K562 (cell line): Measurements from ENCODE around the gene LRRTM3. TPM values are rescaled to one million over a fixed set of nuclear protein-coding genes. Genes with fewer than 3 reads are reported as not detected.

Experiments
- ATAC-seq: fragments of 200-7000 bp; cut with Tn5 transposase; 3 replicates; pipeline ENCODE4 v1.9.1; 2020; ENCODE audit warnings: moderate library complexity
- BruUV-seq: library from RNA; stranded (reverse); fragments of 400-500 nt; replicated peaks from 2 replicates; lab custom pipeline; 2021; lab: Mats Ljungman, UMichigan
- CTCF ChIA-PET: fragments of 300-600 bp; formaldehyde crosslinking; extraction: SDS; loops from one replicate; lab custom pipeline; 2021; ENCODE audit warnings: low intra/inter-chr PET ratio; lab: Yijun Ruan, JAX
- POLR2A ChIA-PET: fragments of 300-600, 350-650 bp; sonication (Branson Sonifier 250); formaldehyde crosslinking; extraction: SDS; loops from one replicate; lab custom pipeline; 2021; ENCODE audit warnings: antibody characterized with exemption, inconsistent platforms; lab: Yijun Ruan, JAX
- DNase-seq, 4 experiments: peaks; one replicate each; pipeline versions ENCODE4 v3.0.0 to v3.0.0-alpha.2; 2011 to 2018; ENCODE audit warnings: low spot score in 3 of 4, mixed read lengths in 3 of 4; ENCODE audit errors: extremely low read depth in 1 of 4
- FAIRE-seq: peaks from 2 replicates; lab custom pipeline; 2011; peaks lifted over from hg19 to GRCh38; lab: Jason Lieb, UNC
- H2AFZ ChIP-seq: 2 replicates; pipeline ENCODE4 v1.6.0; 2011; ENCODE audit warnings: low read depth, low read length, control low read depth, inconsistent platforms
- H3K27ac ChIP-seq: fragments of 200-600 bp; 3 replicates; pipeline ENCODE4 v1.8.0; 2011; ENCODE audit warnings: low read depth, mild to moderate bottlenecking, control low read depth, inconsistent platforms, low read length, moderate library complexity, mixed read lengths; ENCODE audit errors: extremely low read depth
- H3K27me3 ChIP-seq, 2 experiments: fragments of 300-600 bp in 1 of 2; 2 replicates in 1 of 2; 3 replicates in 1 of 2; pipeline versions ENCODE4 v1.6.0 to v1.8.0; 2011; ENCODE audit warnings: inconsistent platforms in 2 of 2, low read length in 2 of 2, mild to moderate bottlenecking in 1 of 2, mixed read lengths in 1 of 2, moderate library complexity in 1 of 2; ENCODE audit not compliant: control insufficient read depth in 2 of 2, insufficient read depth in 2 of 2
- H3K36me3 ChIP-seq: fragments of 300-600 bp; 3 replicates; pipeline ENCODE4 v1.8.0; 2011; ENCODE audit warnings: mild to moderate bottlenecking, low read length, inconsistent platforms; ENCODE audit not compliant: control insufficient read depth, insufficient read depth
- H3K4me1 ChIP-seq, 2 experiments: fragments of 200-600 bp in 1 of 2; replicated peaks in 1 of 2; 2 replicates in 1 of 2; 3 replicates in 1 of 2; pipeline versions ENCODE4 v1.5.1 to v1.8.0; 2011; ENCODE audit warnings: inconsistent platforms in 2 of 2, low read length in 2 of 2, mild to moderate bottlenecking in 1 of 2, mixed read lengths in 1 of 2, moderate library complexity in 1 of 2; ENCODE audit not compliant: control insufficient read depth in 2 of 2, insufficient read depth in 2 of 2
- H3K4me2 ChIP-seq: 2 replicates; pipeline ENCODE4 v1.6.1; 2011; ENCODE audit warnings: low read length, control low read depth, inconsistent platforms, mixed read lengths; ENCODE audit not compliant: insufficient read depth
- H3K4me3 ChIP-seq: fragments of 200-600 bp; sonication (generic), shearing (Covaris generic); 2 replicates; pipeline ENCODE4 v1.5.1; 2016; ENCODE audit warnings: control low read depth, inconsistent platforms
- H3K79me2 ChIP-seq: fragments of 200-600 bp; 3 replicates; pipeline ENCODE4 v1.8.0; 2011; ENCODE audit warnings: low read length, inconsistent platforms; ENCODE audit not compliant: control insufficient read depth, insufficient read depth
- H3K9ac ChIP-seq, 2 experiments: 2 replicates each; pipeline versions ENCODE4 v1.6.0 to v1.6.1; 2011; ENCODE audit warnings: low read depth in 2 of 2, low read length in 2 of 2, control low read depth in 1 of 2, inconsistent platforms in 1 of 2, mild to moderate bottlenecking in 1 of 2, mixed read lengths in 1 of 2; ENCODE audit not compliant: insufficient read depth in 1 of 2
- H3K9me1 ChIP-seq: one replicate; pipeline ENCODE4 v1.6.0; 2011; ENCODE audit warnings: inconsistent platforms, mild to moderate bottlenecking, low read length, moderate library complexity; ENCODE audit not compliant: control insufficient read depth, insufficient read depth
- H3K9me3 ChIP-seq: replicated peaks from 2 replicates; pipeline ENCODE4 v1.5.1; 2011; ENCODE audit warnings: low read depth, low read length, inconsistent platforms; ENCODE audit not compliant: control insufficient read depth, insufficient read depth
- H4K20me1 ChIP-seq: replicated peaks from 2 replicates; pipeline ENCODE4 v1.6.1; 2011; ENCODE audit warnings: low read length, inconsistent platforms, mixed read lengths; ENCODE audit not compliant: control insufficient read depth, insufficient read depth
- DIDO1 ChIP-seq: fragments of 450-650 bp; IDR thresholded peaks from 2 replicates; pipeline ENCODE4 v1.6.1; 2016; ENCODE audit warnings: low read depth, missing biosample characterization, missing genetic modification characterization
- DNMT1 ChIP-seq: fragments of 450-650 bp; IDR thresholded peaks from 2 replicates; pipeline ENCODE4 v1.6.1; 2016; ENCODE audit warnings: antibody characterized with exemption, mild to moderate bottlenecking
- GTF2E2 ChIP-seq: fragments of 200-800 bp; sonication (Bioruptor generic); IDR thresholded peaks from 2 replicates; pipeline ENCODE4 v1.6.1; 2016; ENCODE audit warnings: missing genetic modification characterization, missing compliant biosample characterization
- MCM2 ChIP-seq: fragments of 450-650 bp; IDR thresholded peaks from 2 replicates; pipeline ENCODE4 v1.6.1; 2017; ENCODE audit warnings: low read depth, mild to moderate bottlenecking
- MTA1 ChIP-seq: fragments of 450-650 bp; IDR thresholded peaks from 2 replicates; pipeline ENCODE4 v1.6.1; 2017; ENCODE audit warnings: borderline replicate concordance
- NELFE ChIP-seq: IDR thresholded peaks from 2 replicates; pipeline ENCODE4 v1.6.1; 2011; ENCODE audit warnings: mild to moderate bottlenecking; ENCODE audit not compliant: insufficient read depth, insufficient read length
- SIRT6 ChIP-seq: IDR thresholded peaks from one replicate; pipeline ENCODE4 v1.6.1; 2012; ENCODE audit warnings: low read depth, mild to moderate bottlenecking, control low read depth, inconsistent platforms, low read length, moderate library complexity
- TRIM25 ChIP-seq: fragments of 450-650 bp; IDR thresholded peaks from 2 replicates; pipeline ENCODE4 v1.7.0; 2016; ENCODE audit warnings: borderline replicate concordance
- ZZZ3 ChIP-seq: fragments of 450-650 bp; IDR thresholded peaks from 2 replicates; pipeline ENCODE4 v1.6.1; 2016; ENCODE audit warnings: antibody characterized with exemption, mild to moderate bottlenecking, moderate library complexity
- WGBS: fragments of 100-300 bp; shearing (Covaris generic); methylation state at CpG from one replicate; pipeline ENCODE4 v1.1.6; 2016; ENCODE audit warnings: low coverage, mixed read lengths; ENCODE audit not compliant: insufficient coverage; ENCODE audit errors: missing lambda C conversion rate; 5-methylcytosine and 5-hydroxymethylcytosine counted together
- in situ Hi-C: fragments of 300-500 bp; cut with MboI; formaldehyde crosslinking; loops from 4 replicates; pipeline ENCODE4 v1.15.0; 2018; ENCODE audit warnings: inconsistent platforms, mixed read lengths
- intact Hi-C: fragments of 100-400 bp; cut with micrococcal nuclease; formaldehyde crosslinking; loops from 2 replicates; pipeline ENCODE4 v1.14.2; 2022
- polyA plus RNA-seq, 8 experiments: library from polyadenylated mRNA; depleted of rRNA in 4 of 8; stranded (reverse) in 5 of 8; unstranded in 3 of 8; fragments of >200 nt; fragmentation: Nextera tagmentation in 2 of 8; fragmentation: Illumina TruSeq in 1 of 8; extraction: Ambion mirVana in 2 of 8; extraction: Trizol in 1 of 8; gene quantifications; 2 replicates each; pipeline versions ENCODE4 v1.2.1 to v1.2.3, GENCODE V29; 2011 to 2014; ENCODE audit warnings: inconsistent platforms in 1 of 8, missing spikeins in 1 of 8
- total RNA-seq, 7 experiments: library from RNA; depleted of rRNA in 6 of 7; stranded (reverse); fragments of >200 nt in 6 of 7; fragmentation: Illumina TruSeq in 2 of 7; extraction: Trizol in 2 of 7; gene quantifications; 2 replicates each; pipeline versions ENCODE4 v1.2.1 to v1.2.3, GENCODE V29; 2011 to 2021; ENCODE audit warnings: low replicate concordance in 1 of 7

The LRRTM3 gene
- total and polyA plus RNA-seq, 9 of the 15 experiments (the other 6 are each of a cell fraction or from before 2014, with no cell fraction given): not detected

- Histone ChIP-seq H2AFZ (no peak overlapping the region), H3K27ac (no peak overlapping the region), H3K79me2 (no peaks in the 10 kb centered on the region), H4K20me1 (no peaks in the 10 kb centered on the region), H3K9ac (no peak overlapping the region), H3K27me3 (no peaks in the 10 kb centered on the region), H3K4me1 (no peaks in the 10 kb centered on the region), H3K4me3 (no peak overlapping the region), H3K9me3 (no peaks in the 10 kb centered on the region; the same call in 1 of the 2 replicates), H3K9me1 (no peaks in the 10 kb centered on the region), H3K4me2 (no peak overlapping the region), H3K36me3 (no peaks in the 10 kb centered on the region)
- TF ChIP-seq MCM2 (no peak), TRIM25 (no peak), ZZZ3 (no peak), NELFE (no peak), DNMT1 (no peak), MTA1 (no peak), GTF2E2 (tag) (no peak), DIDO1 (tag) (no peak), SIRT6 (no peak)
- POLR2A ChIA-PET: interaction anchor here (0.7 kb wide), 1 partner anchor 937 kb away, joined by 3 read pairs; no protein-coding TSS in a partner anchor
- no TSS peak for BruUV-seq
- DNase-seq: no peak
- intact Hi-C loops: no loop called here
- in situ Hi-C loops: no loop called here
- WGBS: 1% methylated on average over 3 of the region's 3 CpGs
- ATAC-seq: no peak
- CTCF ChIA-PET: no interaction called here
- FAIRE-seq: no peak
Observed at GRCh38 chr10:67100951-67101350, 175.1 kb downstream of the LRRTM3 start.
